Large intestine (tissue), 3 donors: ENCODE data around the gene ATF6. TPM values are rescaled to one million over a fixed set of nuclear protein-coding genes. Genes with fewer than 3 reads are reported as not detected.

ENCODE experiments used
- DNase-seq, 2 donors: peaks; one replicate each; pipeline versions ENCODE4 v3.0.0 to v3.0.0-alpha.2; 2013
- H3K27ac ChIP-seq: one replicate; pipeline ENCODE4 v1.5.1; 2013; ENCODE audit warnings: low read length
- H3K27me3 ChIP-seq: 2 replicates; pipeline ENCODE4 v1.6.1; 2013; ENCODE audit warnings: low read length; ENCODE audit not compliant: control insufficient read depth, insufficient read depth
- H3K36me3 ChIP-seq: 2 replicates; pipeline ENCODE4 v1.6.1; 2013; ENCODE audit warnings: low read length; ENCODE audit not compliant: control insufficient read depth, insufficient read depth
- H3K4me1 ChIP-seq: one replicate; pipeline ENCODE4 v1.6.1; 2013; ENCODE audit warnings: low read length; ENCODE audit not compliant: control insufficient read depth, insufficient read depth
- H3K4me3 ChIP-seq: one replicate; pipeline ENCODE4 v1.5.1; 2013; ENCODE audit warnings: low read length
- H3K9me3 ChIP-seq: one replicate; pipeline ENCODE4 v1.6.1; 2013; ENCODE audit warnings: mild to moderate bottlenecking, low read depth, low read length, moderate library complexity; ENCODE audit not compliant: control insufficient read depth
- WGBS: methylation state at CpG from one replicate; pipeline ENCODE4 v1.1.5; 2013; ENCODE audit warnings: low lambda C conversion rate; ENCODE audit not compliant: insufficient coverage; 5-methylcytosine and 5-hydroxymethylcytosine counted together
- polyA plus RNA-seq: library from polyadenylated mRNA; unstranded; fragments of 120-200 nt; gene quantifications from one replicate; pipeline ENCODE4 v1.2.1, GENCODE V29; 2013

Gene ATF6
- polyA plus RNA-seq, 1 donor = 19.6 TPM

DNA sequence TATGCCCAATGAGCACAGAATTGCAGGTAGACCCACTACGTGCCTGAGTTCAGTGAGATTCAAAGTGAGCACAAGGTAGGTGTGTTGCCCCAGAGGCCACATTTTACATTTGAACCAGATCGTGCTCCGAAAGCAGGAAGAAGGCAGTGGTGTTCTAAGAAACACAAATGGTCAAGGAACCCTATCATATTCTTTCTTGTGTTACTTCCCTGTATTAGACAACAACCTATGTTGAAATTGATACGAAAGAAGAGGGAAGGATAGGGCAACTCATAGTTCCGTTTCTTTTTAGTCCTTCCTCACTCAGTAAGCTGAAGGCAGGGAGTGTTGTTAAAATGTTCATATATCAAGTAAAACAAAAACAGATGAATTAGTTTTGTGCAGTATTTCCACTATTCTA lies 223.7 kb downstream of the ATF6 start:
- H3K9me3 ChIP-seq = no peaks in the 10 kb centered on the region
- no peaks in the 10 kb centered on the region for H3K27me3 ChIP-seq
- H3K27ac ChIP-seq = no peak overlapping the region
- no peaks in the 10 kb centered on the region for H3K4me1 ChIP-seq
- no CpG with 5 or more reads among the region's 5 CpGs for WGBS
- peaks cover 3% of the 10 kb centered on the region for H3K36me3 ChIP-seq
- H3K4me3 ChIP-seq = no peak overlapping the region
- no peak for DNase-seq

DNA sequence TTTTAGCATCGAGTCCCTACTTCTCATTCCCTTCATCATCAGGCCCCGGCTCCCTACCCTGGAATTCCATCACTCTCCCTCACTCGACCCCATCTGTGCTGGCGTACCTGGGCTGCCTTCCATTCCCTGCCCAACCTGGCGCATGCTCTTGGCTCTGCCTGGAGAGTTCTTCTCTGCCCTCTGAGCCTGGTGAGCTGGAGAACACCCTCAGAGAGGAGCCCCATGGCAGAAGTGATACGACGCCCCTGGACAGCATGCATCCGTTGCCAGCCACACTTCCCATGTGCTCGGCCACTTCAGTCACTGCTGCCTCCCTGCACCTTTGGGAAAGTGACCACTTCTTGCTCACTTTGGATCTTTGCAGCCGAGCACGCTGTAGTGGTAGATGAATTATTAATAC lies 227.5 kb downstream of the ATF6 start:
- Histone ChIP-seq H3K36me3 (peaks cover 3% of the 10 kb centered on the region), H3K9me3 (no peaks in the 10 kb centered on the region), H3K27ac (no peak overlapping the region), H3K27me3 (no peaks in the 10 kb centered on the region), H3K4me1 (no peaks in the 10 kb centered on the region), H3K4me3 (no peak overlapping the region)
- DNase-seq = no peak
- WGBS = 92% methylated on average over 2 of the region's 11 CpGs

DNA sequence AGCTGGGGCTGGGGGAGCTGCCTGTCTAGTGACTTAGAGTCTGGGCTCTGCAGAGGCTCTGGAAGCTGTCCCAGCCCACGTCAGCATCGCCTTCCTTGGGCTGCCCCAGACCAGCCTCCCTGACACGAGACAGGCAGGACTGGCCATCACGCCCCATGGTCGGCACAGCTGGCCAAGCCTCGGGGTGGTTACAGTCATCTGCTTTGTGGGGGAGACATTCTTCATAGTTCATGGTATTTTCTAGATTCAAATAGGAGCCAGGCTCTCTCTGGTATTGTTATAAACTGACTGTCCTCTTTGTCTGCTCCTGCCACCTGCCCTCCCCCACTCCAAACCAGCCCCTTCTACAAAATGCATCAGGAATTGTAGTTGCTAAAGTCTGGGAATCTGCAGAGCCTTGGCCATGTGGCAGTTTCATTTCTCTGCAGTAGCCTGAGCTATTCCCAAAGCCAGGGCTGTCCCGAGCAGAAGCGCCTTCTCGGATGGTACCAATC lies 228.1 kb downstream of the ATF6 start:
- H3K27ac ChIP-seq = no peak overlapping the region
- H3K4me3 ChIP-seq = no peak overlapping the region
- H3K4me1 ChIP-seq = no peaks in the 10 kb centered on the region
- DNase-seq = no peak
- peaks cover 3% of the 10 kb centered on the region for H3K36me3 ChIP-seq
- no peaks in the 10 kb centered on the region for H3K27me3 ChIP-seq
- 100% methylated on average over 1 of the region's 9 CpGs for WGBS
- no peaks in the 10 kb centered on the region for H3K9me3 ChIP-seq

- peaks cover 5% of the 10 kb centered on the region for H3K36me3 ChIP-seq
- DNase-seq = no peak
- no CpG with 5 or more reads among the region's 1 CpG for WGBS
- H3K4me1 ChIP-seq = no peaks in the 10 kb centered on the region
- no peaks in the 10 kb centered on the region for H3K27me3 ChIP-seq
- no peaks in the 10 kb centered on the region for H3K9me3 ChIP-seq
- H3K4me3 ChIP-seq = no peak overlapping the region
- no peak overlapping the region for H3K27ac ChIP-seq
These were observed 231.0 kb downstream of the ATF6 start for GRCh38 chr1:161997152-161997551.

- no CpG with 5 or more reads among the region's 5 CpGs for WGBS
- no peaks in the 10 kb centered on the region for H3K4me1 ChIP-seq
- H3K4me3 ChIP-seq = no peak overlapping the region
- DNase-seq = no peak
- peaks cover 2% of the 10 kb centered on the region for H3K36me3 ChIP-seq
- no peaks in the 10 kb centered on the region for H3K27me3 ChIP-seq
- no peaks in the 10 kb centered on the region for H3K9me3 ChIP-seq
- H3K27ac ChIP-seq = no peak overlapping the region
These were observed 232.7 kb downstream of the ATF6 start for GRCh38 chr1:161998811-161999210.

DNA sequence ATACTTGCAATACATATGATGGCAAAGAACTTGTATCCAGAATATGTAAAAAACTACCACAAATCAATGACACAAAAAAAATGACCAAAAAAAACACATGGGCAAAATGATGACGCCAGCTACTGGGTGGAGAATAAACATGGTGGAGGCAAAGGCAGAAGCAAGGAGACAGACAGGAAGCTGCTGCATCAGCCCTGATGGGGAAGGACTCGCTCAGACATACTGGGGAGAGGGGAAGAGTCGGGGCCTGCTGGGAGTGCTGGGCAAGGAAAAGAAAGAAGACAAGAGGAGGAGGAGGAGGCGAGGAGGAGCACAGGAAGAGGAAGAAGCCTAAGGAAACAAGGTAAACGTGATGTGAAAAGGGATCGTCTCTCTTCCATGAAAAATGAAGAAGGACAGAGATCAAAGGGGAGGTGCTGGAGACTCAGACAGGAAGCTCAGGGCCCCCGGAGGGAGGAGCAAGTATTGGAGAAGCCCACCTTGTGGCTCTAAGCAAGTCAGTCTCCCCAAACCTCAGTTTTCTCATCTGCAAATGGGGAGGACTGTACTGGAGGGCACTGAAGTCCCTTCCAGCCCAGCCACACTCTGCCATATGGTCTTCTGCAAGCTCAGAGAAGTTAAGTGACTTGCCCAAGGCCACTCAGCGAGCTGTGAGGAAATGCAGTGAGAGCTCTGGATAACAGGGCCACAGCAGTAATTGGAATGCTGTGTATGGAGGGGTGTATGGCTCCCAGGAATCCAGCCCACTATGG lies 233.4 kb downstream of the ATF6 start:
- Histone ChIP-seq H3K36me3 (peaks cover 2% of the 10 kb centered on the region), H3K27ac (no peak overlapping the region), H3K4me1 (no peaks in the 10 kb centered on the region), H3K27me3 (no peaks in the 10 kb centered on the region), H3K4me3 (no peak overlapping the region), H3K9me3 (no peaks in the 10 kb centered on the region)
- 100% methylated on average over 1 of the region's 8 CpGs for WGBS
- DNase-seq = no peak

- WGBS = no CpG with 5 or more reads among the region's 11 CpGs
- H3K27me3 ChIP-seq = no peaks in the 10 kb centered on the region
- no peak for DNase-seq
- H3K27ac ChIP-seq = no peak overlapping the region
- H3K4me3 ChIP-seq = no peak overlapping the region
- H3K36me3 ChIP-seq = peaks cover 2% of the 10 kb centered on the region
- H3K9me3 ChIP-seq = no peaks in the 10 kb centered on the region
- no peaks in the 10 kb centered on the region for H3K4me1 ChIP-seq
These were observed 233.9 kb downstream of the ATF6 start for GRCh38 chr1:162000053-162000420.

GRCh38 chr1:162003061-162003829 lies 237.1 kb downstream of the ATF6 start:
- peaks cover 2% of the 10 kb centered on the region for H3K36me3 ChIP-seq

DNA sequence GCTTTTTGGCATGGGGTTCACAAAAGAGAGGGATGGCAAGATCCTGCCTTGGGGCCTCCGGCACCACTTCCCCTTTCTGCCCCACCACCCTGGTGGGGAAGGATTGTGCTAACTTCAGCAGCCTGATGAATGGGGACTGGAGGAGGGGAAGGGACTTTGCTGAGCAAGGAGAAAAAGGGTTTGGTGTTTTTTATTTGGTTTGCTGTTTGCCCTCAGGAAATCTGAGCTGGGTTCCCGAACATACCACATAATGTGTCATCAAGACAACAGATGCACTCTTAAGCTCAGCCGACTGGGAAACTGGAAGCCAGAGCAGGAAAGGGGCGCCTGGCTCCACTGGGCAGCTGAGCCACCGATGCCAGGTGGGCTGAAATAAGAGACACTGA lies 237.7 kb downstream of the ATF6 start:
- H3K27me3 ChIP-seq = no peaks in the 10 kb centered on the region
- DNase-seq = no peak
- no peaks in the 10 kb centered on the region for H3K4me1 ChIP-seq
- peaks cover 2% of the 10 kb centered on the region for H3K36me3 ChIP-seq
- H3K9me3 ChIP-seq = no peaks in the 10 kb centered on the region
- no CpG with 5 or more reads among the region's 5 CpGs for WGBS
- H3K27ac ChIP-seq = no peak overlapping the region
- H3K4me3 ChIP-seq = no peak overlapping the region

More at GRCh38 chr1:162003061-162003829, 237.1 kb downstream of the ATF6 start:
- DNase-seq = no peak
- no peaks in the 10 kb centered on the region for H3K4me1 ChIP-seq
- no peak overlapping the region for H3K4me3 ChIP-seq
- no peaks in the 10 kb centered on the region for H3K9me3 ChIP-seq
- WGBS = no CpG with 5 or more reads among the region's 15 CpGs
- no peak overlapping the region for H3K27ac ChIP-seq
- no peaks in the 10 kb centered on the region for H3K27me3 ChIP-seq

DNA sequence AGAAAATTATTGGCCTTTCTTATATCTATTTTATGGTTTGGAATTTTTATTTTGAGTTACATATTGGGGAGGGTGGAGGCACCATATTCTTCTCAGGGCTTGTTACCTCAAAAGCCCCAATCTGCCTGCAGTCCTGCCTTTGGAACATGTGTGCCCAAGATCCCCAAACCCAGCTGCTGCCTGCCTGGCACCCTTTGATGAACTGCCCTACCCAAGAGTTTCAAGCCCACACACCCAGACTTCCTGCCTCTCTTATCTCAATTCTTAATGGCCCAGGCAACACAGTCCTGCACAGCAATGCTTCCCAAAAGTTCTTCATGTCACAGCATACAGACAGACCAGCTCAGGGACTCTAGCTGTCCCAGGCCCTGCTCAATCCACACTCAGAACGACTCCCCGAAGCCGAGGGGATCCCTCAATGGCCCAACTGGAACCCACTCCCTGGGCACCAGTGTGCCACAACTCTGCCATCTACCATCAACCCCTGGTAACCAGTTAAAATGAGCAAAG lies 238.4 kb downstream of the ATF6 start:
- no peaks in the 10 kb centered on the region for H3K27me3 ChIP-seq
- H3K27ac ChIP-seq = no peak overlapping the region
- H3K4me1 ChIP-seq = no peaks in the 10 kb centered on the region
- H3K4me3 ChIP-seq = no peak overlapping the region
- peaks cover 2% of the 10 kb centered on the region for H3K36me3 ChIP-seq
- no CpG with 5 or more reads among the region's 3 CpGs for WGBS
- no peak for DNase-seq
- H3K9me3 ChIP-seq = no peaks in the 10 kb centered on the region
